ENCODE measurements around the gene IL4I1. TPM values are rescaled to one million over a fixed set of nuclear protein-coding genes. Genes with fewer than 3 reads are reported as not detected.

IL4I1 gene
- total and polyA plus RNA-seq, 10 donors = 1.1 to 20.2 (median 4.8) TPM

DNA sequence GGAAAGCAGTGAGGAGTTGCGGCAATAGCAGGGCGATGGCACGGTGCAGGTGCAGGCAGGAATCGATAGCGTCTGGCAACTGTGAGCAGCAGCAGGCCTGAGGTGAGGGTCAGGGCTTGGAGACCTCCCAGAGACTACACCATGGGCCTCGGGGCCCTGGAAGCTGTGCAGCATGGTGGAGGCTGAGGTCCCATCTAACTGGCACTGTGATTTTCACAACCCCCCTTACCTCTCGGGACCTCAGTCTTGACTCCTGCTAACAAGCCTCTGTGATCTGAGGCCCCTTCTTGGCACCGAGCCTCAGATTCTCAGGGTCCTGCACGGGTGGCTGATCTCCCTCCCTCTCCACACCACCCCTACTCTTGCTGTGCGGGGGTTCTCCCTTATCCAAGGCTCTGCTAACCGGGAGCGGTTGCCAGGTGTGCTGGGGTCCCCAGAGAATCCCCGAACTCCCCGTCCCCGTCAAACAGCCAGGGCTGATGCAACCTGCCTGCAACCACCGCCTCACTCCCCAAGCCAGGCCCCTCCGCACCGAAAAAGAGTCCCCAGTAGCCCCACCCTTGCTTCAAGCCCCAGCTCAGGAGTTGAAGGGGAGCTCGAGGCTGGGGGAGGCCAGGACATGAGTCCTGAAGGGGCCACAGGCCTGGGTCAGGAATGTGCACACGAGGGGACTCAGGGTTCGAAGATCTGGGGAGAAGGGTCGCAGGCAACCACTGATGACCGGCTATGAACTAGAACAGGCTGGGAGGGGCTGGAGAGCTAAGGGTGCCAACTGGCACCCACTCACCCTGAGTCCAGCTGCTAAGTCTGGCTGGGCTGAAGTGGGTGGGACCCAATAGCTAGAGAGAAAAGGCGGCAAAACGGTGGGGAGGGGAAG lies 27.6 kb upstream of the IL4I1 start:
- 80 to 86% (median 83%) methylated on average over 22 to 25 of the region's 25 CpGs for WGBS, 5 donors
- peaks cover 0 to 87% (median 41%) of the 10 kb centered on the region in 6 donors for H3K36me3 ChIP-seq
- no peak for TF ChIP-seq POLR2AphosphoS5 (IDR thresholded peaks at IDR 0.05)

DNA sequence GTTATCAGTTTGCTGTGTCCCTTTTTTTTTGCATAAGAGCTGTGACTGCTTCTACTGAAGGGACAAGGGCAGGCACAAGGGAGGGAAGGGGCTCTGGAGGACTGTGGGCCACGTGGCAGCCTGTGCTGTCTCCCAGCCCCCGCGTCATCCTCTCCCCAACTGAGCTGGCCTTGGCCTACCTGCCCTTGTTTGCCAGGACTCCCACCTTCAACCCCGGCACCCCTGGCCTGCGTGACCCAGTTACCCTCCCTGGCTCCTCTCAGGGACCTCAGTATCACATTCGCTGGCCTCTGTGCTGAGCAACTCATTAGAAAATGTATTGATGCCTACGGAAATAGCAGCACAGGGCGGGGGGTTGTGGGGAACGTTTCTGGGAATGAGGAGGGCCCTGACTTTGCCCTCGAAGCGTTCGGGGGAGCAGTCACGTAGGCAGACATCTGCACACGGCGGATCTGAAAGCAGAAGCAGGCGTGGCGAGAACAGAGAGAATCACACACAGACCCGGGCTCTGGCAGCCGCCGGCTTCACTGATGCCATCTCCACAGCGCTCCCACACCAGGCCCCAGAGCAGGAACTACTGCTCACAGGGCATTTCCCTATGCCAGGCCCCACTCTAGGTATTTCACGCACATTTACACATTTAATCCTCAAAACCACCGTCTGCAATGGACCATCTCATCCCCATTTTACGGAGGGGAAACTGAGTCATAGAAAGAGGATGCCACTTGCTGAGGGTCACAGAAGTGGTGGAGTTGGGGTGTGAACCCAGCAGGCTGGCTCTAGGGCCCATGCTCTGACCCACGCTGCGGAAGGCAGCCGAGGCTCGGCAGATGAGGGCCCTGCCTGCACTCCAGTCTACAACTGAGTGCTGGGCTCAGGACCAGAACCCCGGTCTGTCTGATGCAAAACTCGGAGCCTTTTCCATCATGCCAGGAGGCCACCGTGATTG lies 26.6 kb upstream of the IL4I1 start:
- Histone ChIP-seq H3K36me3 (peaks cover 0 to 97% (median 43%) of the 10 kb centered on the region in 6 donors), H3K4me1 (peaks cover 13 to 89% (median 50%) of the 10 kb centered on the region in 6 donors), H3K9me3 (no peaks in the 10 kb centered on the region), H3K4me3 (no peak overlapping the region), H3K27ac (peak overlapping the region in 3 of 8 donors; percentile 15 to 60 (median 23)), H3K27me3 (replicated peaks in 1 of 7) (no peaks in the 10 kb centered on the region)
- TF ChIP-seq POLR2AphosphoS5 (IDR thresholded peaks at IDR 0.05) = peak in 2 of 3 donors; percentile 18 to 51
- no peak for TF ChIP-seq POLR2A (IDR thresholded peaks at IDR 0.05)
- WGBS, 5 donors = 82 to 92% (median 84%) methylated on average over 31 of the region's 31 CpGs
- intact Hi-C loops (cut with DNase I; ENCODE audit: low total_unique reads) = no loop called here
- no peak for DNase-seq

More for the DNA sequence above, 27.6 kb upstream of the IL4I1 start:
- H3K27ac ChIP-seq = peak overlapping the region in 3 of 8 donors; percentile 15 to 60 (median 23)
- intact Hi-C loops (cut with DNase I; ENCODE audit: low total_unique reads) = no loop called here
- no peaks in the 10 kb centered on the region for H3K9me3 ChIP-seq
- H3K4me3 ChIP-seq = no peak overlapping the region
- DNase-seq = no peak
- H3K4me1 ChIP-seq = peaks cover 16 to 89% (median 55%) of the 10 kb centered on the region in 6 donors
- no peaks in the 10 kb centered on the region for H3K27me3 ChIP-seq (replicated peaks in 1 of 7)

DNA sequence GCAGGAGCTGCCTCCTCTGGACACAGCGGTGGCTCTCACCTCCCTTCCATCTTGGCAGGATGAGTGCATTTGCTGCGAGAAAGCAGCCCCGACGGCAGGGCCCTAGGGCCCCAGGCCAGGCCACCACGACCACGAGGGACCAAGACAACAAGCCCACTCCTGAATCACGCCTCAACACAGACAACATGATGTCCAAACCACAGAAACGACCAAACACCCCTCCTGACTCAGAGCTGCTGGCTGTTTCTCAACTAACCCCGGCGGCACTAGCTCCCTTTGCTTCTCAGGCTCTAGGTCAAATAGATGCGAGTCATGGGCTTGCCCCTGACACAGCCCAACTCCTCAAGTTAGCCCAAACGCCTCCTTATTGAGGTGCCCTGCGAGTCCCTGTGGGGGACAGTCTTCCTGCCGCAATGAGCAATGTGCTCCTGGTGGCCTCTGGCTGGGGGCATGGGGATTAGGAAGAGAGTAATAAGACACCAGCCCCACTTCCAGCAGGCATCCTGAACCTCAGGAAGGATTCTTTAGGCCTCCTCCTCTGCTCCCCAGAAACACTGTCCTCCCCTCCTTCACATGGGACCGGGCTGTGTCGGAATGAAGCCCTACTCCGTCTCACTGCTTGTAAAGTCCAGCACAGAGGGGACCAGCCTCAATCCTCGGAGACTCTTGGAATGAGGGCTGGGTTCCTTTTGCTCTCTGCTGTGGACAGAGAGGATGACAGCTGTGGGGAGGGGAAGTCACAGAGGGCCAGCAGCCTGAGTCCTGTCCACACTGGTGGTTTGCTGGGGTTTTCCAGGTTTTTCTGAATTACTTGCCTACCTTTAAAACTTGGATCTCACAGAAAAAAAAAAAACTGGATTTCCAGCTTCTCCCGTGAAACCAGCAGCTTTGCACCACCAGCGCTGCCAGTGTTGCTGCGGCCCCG lies 25.4 kb upstream of the IL4I1 start:
- no peaks in the 10 kb centered on the region for H3K9me3 ChIP-seq
- no peak overlapping the region for H3K4me3 ChIP-seq
- 79 to 87% (median 82%) methylated on average over 22 of the region's 22 CpGs for WGBS, 5 donors
- no peak overlapping the region for H3K27ac ChIP-seq
- TF ChIP-seq, protein P1, sequence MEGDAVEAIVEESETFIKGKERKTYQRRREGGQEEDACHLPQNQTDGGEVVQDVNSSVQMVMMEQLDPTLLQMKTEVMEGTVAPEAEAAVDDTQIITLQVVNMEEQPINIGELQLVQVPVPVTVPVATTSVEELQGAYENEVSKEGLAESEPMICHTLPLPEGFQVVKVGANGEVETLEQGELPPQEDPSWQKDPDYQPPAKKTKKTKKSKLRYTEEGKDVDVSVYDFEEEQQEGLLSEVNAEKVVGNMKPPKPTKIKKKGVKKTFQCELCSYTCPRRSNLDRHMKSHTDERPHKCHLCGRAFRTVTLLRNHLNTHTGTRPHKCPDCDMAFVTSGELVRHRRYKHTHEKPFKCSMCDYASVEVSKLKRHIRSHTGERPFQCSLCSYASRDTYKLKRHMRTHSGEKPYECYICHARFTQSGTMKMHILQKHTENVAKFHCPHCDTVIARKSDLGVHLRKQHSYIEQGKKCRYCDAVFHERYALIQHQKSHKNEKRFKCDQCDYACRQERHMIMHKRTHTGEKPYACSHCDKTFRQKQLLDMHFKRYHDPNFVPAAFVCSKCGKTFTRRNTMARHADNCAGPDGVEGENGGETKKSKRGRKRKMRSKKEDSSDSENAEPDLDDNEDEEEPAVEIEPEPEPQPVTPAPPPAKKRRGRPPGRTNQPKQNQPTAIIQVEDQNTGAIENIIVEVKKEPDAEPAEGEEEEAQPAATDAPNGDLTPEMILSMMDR (IDR thresholded peaks at IDR 0.05 in 8 of 11, conservative IDR thresholded peaks at IDR 0.05 in 3 of 11) = no peak
- TF ChIP-seq POLR2A (IDR thresholded peaks at IDR 0.05) (no peak), POLR2AphosphoS5 (IDR thresholded peaks at IDR 0.05) (peak in 1 of 3 donors; percentile 16)
- DNase-seq = no peak
- H3K36me3 ChIP-seq = peaks cover 0 to 100% (median 51%) of the 10 kb centered on the region in 6 donors
- intact Hi-C loops (cut with DNase I; ENCODE audit: low total_unique reads) = no loop called here
- H3K4me1 ChIP-seq = peaks cover 2 to 89% (median 47%) of the 10 kb centered on the region in 6 donors
- no peaks in the 10 kb centered on the region for H3K27me3 ChIP-seq (replicated peaks in 1 of 7)

DNA sequence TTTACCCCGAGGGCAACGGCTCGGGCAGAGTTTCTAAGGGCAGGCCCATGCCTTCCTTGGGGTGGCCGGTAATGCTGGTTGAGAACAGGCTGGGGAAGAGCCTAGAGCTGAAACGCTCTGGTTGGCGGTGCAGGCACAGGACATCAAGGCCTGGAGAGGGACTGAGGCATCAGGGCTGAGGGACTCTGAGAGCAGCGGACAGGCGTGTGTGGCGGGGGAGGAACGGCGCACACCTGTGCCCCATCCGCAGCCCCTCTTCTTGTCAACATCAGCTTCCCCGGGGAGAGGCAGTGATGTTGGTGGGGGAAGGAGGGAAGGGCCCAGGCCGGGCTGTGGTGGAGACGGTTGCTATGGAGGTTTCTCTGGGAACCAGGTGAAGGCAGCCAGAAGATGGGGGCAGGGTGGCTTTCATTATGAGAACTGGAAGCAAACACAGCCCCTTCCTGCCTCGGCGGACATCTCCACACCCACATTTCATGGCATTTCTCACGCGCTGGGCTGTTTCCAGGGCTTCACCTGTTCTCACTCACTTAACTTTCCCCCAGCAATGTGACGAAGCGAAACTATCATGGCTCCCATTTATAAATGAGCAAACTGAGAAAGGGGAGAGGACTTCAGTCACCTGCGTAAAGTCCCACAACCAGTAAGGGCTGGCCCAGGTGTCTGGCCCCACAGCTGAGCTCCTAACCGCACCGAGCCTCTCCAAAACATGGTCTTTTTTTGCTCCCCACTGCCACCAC lies 24.1 kb upstream of the IL4I1 start:
- H3K27ac ChIP-seq = peak overlapping the region in 1 of 8 donors; percentile 17
- peaks cover 0 to 100% (median 57%) of the 10 kb centered on the region in 6 donors for H3K36me3 ChIP-seq
- 85 to 96% (median 93%) methylated on average over 21 to 24 of the region's 24 CpGs for WGBS, 5 donors
- intact Hi-C loops (cut with DNase I; ENCODE audit: low total_unique reads) = no loop called here
- peaks cover 0 to 82% (median 39%) of the 10 kb centered on the region in 6 donors for H3K4me1 ChIP-seq
- no peaks in the 10 kb centered on the region for H3K27me3 ChIP-seq (replicated peaks in 1 of 7)
- H3K4me3 ChIP-seq = no peak overlapping the region
- no peak for DNase-seq
- TF ChIP-seq POLR2AphosphoS5 (IDR thresholded peaks at IDR 0.05) (peak in 1 of 3 donors; percentile 44), POLR2A (IDR thresholded peaks at IDR 0.05) (no peak)
- no peaks in the 10 kb centered on the region for H3K9me3 ChIP-seq
